CD4-positive, alpha-beta T cell treated with Interleukin-10 for 1 hour (primary cell): Measurements from ENCODE around the gene DLK2.
"Not testable (repeated sequence)": the region's sequence is repeated elsewhere in the genome, so short reads cannot be mapped to it uniquely, and the experiment has no call there.

ENCODE experiments used
- DNase-seq: peaks from one replicate; pipeline ENCODE4 v3.0.0-alpha.2; 2020

DLK2 gene

DNA sequence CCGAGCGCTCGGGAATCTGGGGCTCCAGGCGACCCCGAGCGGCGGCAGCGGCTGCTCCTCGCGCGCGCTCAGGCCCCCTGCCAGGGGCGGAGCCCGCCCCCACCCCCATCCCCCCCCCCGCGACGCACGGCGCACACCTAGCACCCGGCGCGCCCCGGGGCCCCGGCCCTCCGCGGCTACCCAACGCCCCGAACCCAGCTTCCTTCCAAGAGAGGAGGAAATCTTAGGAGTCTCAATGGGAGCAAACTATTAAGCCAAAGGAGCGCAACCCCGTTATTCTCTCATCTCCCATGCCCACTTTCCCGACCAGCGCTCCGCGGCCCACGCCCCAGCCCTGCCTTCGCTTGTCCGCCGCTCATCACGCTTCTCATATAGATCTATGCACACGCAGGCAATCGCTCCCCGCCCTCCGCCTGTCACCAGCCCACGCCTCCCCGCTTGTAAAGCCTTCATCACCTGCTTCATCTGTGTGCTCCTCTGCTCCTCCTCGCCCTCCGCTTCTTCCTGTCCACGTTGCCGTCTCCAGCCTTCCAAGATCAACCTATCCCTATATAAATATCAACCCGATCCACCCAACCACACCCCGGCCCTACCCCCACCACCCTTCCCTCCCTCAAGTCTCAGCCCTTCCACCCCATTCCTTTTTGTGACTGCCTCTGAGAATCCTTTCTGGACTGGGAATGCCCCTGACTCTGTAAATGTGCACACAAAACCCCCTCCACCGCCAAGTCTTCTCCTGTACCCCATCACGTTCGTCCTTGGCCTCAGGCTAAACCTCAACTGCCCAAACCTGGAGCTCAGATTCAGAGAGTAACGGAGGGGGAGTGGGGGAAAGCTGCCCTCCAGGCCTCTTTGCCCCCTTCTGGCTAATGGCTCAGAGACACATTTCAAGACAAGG, at the start of gene DLK2:
DLK2 (minus strand) TSS at position 18 of the 898 bp plus-strand sequence. CDS start 723 bp downstream, outside the sequence.
- DNase-seq, result peak; percentile 49

GRCh38 chr6:43503443-43503842, 48.1 kb upstream of the DLK2 start:
- DNase-seq, result no peak

GRCh38 chr6:43502666-43503065, 47.3 kb upstream of the DLK2 start:
- DNase-seq, result no peak

GRCh38 chr6:43500921-43501320, 45.6 kb upstream of the DLK2 start:
- no peak for DNase-seq

DNA sequence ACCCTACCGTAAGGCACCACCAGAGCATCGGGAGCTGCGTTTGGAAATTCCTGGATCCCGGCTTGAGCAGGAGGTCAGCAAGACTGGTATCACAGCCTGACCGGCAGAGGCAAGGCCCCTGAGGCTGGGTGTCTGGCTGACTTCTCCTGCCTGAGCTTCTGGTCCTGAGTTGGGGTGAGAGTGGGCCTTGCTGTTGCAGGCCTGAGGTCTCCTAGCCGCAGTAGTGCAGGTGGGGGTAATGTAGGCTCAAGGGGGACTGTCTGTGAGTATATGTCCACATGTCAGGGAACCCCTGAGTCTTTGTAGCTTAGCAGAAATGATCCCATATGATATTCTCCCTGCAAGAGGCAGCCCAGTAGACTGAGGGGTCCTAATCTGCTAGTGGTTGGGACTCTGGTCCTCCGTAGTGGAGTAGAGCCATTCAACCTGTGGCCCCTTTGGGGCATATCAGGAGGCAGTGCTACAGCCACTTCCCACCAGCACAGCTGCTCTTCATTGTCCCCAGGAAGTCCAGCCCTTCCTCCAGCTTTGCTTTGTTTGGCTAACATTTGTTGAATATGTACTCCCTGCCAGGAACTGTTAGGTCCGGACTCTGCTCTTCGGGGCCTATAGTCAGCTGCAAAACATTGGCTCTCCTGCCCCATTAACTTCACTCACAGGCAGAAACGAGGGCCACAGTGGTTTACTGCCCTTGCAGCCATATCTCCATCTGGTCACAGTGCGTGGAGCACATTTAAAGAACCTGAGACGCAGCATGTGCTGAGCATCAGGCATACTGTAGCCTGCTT, 43.9 kb upstream of the DLK2 start:
- DNase-seq, result no peak

DNA sequence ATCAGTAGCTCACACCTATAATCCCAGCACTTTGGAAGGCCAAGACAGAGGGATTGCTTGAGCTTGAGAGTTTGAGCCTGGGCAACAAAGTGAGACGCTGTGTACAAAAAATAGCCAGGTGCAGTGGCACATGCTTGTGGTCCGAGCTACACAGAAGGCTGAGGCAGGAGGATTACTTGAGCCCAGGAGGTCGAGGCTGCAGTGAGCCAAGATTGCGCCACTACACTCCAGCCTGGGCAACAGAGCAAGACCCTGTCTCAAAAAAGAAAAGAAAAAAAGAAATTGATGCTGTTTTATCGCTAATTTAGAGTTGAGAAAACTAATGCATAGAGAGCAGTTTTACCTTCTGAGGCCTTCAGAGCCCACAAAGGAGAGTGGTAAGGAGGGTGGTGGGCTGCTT, 42.9 kb upstream of the DLK2 start:
- not testable (repeated sequence) for DNase-seq

DNA sequence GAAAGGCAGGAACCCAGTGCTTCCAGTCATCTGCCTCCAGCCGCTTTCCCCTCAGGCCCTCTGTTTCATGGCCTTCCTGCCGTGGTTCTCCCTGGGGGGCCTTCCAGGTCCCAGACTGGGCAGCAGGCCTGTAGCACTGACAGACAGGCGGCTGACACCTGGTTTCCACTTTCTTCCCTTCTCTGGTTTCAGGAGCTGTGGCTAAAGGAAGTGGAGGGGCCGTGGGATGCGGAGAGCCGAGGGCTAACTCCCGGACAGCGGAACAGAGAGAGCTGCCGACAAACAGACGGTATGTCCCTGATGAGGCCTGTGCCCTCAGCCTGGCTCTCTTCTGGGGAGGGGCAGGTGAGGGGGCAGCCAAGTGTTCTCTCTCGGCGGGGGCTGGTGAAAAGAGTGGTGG, 42.3 kb upstream of the DLK2 start:
- DNase-seq, result no peak

- no peak for DNase-seq
These were observed 41.7 kb upstream of the DLK2 start for GRCh38 chr6:43497129-43497396.

DNA sequence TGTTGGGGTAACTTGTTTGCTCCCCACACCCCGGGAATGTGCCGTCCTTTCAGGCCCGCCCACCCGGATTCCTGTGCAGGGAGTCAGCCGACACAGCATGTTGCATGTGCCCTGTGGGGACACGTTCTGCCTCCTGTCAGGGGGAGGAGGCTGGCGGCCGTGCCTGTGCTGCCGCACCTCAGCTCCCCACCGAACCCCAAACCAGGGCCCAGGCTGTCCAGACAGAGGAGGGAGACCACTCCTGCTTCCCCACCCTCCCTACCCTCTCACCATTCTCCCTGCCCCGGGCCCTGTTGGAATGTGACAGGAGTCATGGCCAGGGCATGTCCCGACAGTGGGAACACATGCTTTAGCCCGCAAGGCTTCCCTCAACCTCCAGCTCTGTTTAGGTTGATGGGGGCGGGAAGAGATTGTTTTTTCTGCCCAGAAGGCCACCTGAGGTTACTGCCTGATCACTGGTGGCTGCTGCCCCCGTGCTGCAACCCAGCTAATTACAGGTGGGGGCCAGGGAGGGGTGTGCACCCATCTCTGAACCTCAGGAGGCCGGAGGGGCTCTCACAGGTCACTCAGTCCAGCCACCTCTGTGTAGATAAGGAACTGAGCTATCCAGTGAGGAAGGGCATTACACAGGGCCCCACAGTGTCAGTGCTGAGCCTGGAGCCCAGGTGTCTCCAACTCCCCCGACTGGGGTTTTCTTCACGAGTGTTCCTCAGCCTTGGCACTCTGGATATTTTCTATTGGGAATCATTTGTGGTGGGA, 41.2 kb upstream of the DLK2 start:
- DNase-seq, result peak; percentile 26

- DNase-seq, result peak; percentile 48
These were observed 40.1 kb upstream of the DLK2 start for GRCh38 chr6:43495409-43495941.

- no peak for DNase-seq
These were observed 39.4 kb upstream of the DLK2 start for GRCh38 chr6:43494766-43495165.

DNA sequence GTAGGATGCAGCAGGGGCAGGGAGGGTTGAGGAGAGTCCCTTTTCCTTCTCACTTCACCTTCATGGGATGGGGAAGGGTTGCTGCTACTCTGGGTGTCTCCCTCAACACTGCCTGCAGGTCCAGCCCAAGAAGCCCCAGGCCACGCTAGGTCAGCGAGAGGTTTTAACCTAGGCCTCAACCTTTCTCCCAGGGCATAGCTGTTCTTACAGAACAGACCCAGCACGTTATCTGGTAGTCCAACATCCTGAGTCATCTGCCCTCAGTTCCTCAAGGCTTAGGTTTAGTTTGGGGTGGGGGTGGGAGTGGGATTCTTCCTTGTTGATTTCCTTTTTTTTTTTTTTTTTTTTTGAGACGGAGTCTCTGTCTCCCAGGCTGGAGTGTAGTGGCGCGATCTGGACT, 39.0 kb upstream of the DLK2 start:
- DNase-seq, result no peak

DNA sequence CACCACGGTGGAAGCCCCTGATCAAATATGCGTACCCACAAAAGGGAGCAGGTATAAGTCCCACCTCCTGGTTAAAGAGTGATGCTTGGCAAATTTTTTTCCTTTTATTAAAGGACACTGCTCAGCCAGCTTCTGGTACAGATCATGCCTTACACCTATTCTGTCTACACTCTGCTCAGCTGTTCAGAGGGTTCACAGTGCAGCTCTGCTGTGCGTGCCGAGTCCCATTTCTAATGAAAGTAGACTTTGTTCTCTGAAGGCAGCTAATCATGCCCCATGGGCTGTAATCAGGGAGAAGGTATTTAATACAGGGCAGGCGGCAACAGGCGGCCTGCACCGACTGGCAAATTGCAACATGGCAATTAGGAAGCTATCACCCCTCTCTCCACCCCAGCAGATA, 38.5 kb upstream of the DLK2 start:
- no peak for DNase-seq

GRCh38 chr6:43493230-43493629, 37.9 kb upstream of the DLK2 start:
- no peak for DNase-seq

DNA sequence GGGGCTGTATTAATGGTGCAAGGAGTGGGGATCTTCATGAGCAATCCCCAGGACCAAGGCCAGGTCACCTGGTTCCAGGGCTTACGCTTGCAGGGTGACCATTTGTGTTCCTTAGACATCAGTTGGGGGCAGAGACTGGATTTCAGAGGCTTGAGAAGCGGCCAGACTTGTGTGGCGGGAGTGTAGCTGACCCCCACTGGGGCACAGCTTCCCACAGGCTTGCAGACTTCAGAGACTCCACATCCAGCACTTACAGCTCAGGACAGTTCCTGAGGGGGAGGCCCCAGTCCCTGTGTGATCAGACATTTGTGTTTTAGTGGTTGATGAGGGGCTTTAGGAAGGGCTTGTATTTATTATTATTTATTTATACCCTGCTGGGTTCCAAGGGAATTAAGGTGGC, 37.3 kb upstream of the DLK2 start:
- no peak for DNase-seq

DNA sequence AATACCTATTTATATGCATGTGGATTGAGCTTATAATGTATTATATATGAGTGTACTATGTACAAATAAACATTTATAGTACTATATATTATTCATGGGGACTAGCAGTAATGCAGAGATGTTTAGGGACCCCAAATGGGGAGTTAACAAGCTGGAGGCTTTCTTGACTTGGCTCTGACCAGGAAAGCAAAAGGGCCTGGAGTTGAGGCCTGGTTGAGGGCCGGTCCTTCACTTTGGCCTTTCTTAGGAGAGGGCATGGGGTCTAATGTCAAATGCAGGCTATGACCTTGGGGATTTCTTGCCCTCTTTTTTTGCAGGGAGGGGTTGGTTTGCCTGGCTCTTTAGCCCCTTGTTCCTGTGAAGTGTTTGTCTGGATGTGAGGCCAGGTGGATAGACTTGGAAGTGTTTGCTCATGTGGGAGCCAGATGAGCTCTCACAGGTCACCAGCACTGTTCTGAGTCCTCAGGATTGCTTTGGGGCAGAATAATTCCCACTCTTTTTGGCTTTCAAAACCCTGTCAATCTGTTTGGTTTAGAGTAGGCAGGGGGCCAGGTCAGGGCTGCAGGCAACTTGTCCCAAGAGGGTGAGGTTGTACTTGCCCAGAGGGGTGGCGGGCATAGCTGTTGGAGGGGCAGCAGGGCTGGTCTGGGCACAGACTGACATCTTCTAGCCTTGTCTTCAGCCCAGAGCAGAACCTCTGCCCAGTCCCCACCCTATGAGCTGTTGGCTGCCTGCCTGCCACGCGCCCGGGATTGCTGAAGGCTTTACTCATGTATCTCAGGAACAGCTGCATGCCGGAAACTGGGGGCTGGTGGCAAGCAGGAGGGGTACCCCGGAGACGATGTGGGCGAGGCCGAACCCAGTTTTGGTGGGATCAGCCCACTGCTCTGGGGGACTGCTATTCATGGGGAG, 36.7 kb upstream of the DLK2 start:
- DNase-seq, result no peak

DNA sequence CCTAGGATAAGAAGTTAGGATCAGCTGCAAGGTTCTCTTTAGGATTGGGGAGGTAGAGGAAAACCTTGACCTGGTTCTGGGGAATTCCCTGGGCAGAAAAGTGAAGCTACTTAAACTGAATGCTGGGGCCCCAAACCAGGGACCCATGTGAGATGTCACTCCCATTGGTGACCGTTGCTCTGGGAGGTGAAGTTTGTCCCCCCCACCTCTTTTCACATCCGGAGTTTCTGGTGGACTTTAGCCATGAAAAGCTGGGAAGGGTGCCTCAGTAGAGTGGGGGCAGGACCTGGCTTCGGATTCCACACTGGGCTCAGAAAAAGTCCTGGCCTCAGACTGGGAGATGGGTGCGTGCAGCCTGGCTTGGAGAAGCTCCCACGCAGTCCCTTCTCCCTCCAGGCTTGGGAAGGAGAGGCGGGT, 35.2 kb upstream of the DLK2 start:
- DNase-seq, result no peak

DNA sequence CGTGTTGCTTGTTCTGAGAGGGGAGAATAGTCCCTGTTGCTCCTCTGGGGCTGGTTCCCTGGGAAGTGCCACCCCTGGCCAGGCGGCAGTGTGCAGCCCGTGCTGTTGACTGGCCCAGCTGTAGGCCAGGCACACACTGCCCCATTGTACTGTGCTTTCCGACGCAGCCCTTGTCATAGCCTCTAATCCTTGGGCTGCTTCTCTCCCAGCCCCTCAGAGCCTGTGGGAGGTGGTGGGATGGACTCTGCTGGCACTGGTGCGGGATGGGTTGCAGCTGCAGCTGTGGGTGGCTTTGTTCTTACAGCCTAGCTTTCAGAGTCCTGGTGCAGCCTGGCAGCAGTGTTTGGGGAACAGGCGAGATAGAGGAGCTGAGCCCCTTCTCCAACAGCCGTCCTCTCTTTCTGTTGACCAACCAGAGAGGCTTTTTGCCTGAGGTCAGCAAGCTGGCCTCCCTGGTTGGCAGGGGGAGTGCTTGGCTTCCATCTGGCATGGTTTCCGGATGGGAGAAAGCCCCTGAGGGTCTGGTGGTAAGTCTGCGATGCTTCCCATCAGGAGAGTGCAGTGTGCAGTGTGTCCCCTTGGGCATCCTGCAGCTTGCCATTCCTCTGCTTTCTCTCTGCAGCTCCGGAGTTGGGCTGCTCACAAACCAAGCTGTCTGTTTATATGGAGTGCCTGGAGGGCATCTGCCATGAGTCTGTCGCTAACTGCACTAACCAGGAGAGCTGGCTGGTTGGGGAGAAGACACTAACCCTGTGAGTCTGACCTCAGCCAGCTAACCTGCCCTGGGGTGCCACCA, 34.1 kb upstream of the DLK2 start:
- DNase-seq, result no peak

- no peak for DNase-seq
These were observed 33.4 kb upstream of the DLK2 start for GRCh38 chr6:43488667-43489276.

GRCh38 chr6:43481591-43482236, 26.4 kb upstream of the DLK2 start:
- DNase-seq, result no peak
